ENCODE data around the gene CYP2A13.
"Not testable (repeated sequence)": the region's sequence is repeated elsewhere in the genome, so short reads cannot be mapped to it uniquely, and the experiment has no call there.

Gene CYP2A13

DNA sequence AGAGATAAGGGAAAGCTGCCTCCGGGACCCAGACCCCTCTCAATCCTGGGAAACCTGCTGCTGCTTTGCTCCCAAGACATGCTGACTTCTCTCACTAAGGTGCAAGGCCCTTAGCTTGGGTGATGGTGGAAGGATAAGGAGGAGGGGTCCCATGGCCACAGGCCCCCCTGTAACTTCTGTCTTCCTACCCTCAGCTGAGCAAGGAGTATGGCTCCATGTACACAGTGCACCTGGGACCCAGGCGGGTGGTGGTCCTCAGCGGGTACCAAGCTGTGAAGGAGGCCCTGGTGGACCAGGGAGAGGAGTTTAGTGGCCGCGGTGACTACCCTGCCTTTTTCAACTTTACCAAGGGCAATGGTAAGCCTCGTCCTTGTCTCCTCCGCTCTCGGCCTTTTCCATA, 28.0 kb downstream of the CYP2A13 start:
- DNase-seq (ENCODE audit: low read depth in 3 of 3, low spot score in 1 of 3), result no peak

DNA sequence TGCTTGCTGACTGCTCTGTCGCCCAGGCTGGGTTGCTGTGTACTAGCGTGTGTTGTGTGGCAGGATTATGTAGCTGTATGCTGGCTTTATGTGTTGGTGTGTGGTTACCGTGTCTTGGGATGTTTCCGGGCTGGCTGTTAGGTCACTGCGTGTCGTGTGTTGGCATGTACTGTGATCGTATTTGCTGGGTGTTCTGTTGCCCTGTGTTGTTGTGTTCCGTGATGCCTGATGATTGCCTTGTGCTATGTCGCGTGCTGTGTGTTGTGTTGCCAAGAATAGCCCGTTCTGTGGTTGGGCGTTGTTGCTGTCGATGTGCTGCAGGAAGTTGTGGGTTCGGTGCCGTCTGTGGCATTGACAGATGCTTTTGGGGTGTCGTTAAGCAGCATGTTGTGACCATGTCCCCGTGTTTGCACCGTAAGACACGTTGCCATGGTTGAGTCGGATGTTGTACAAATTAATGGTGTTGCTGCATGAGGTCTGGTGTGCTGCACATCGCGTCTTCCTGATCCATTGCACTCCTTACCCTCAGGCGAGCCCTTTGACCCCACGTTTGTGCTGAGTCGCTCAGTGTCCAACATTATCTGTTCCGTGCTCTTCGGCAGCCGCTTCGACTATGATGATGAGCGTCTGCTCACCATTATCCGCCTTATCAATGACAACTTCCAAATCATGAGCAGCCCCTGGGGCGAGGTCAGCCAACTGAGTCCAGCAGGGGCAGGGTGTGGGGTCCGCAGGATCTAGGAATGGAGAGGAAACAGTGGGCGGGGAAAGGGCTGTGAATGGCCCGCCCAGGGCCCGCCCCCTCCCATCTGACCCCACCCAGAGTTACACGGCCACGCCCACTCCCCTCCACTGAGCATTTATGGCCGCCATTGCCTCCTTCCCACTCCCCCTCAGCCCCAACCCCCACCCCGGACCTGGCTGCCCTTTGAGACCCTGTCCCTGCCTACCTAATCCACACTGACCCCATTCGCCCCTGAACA, 33.0 kb downstream of the CYP2A13 start:
- peak in 2 of 3 donors; percentile 21 to 50 for DNase-seq (ENCODE audit: low read depth in 3 of 3, low spot score in 1 of 3)

DNA sequence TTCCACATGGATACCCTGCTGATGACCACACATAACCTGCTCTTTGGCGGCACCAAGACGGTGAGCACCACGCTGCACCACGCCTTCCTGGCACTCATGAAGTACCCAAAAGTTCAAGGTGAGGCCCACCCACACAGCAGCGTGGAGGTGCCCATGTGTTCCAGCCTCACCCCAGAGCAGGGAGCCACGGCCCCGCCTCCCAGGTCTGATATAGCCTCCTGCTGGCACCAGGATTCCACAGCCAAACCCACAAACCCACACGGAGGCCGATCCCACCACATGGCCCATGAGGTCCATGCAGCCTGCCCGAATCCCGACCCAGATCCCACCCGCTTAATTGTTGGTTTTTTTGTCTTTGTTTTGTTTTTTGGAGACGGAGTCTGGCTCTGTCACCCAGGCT, 34.6 kb downstream of the CYP2A13 start:
- not testable (repeated sequence) for DNase-seq (ENCODE audit: low read depth in 3 of 3, low spot score in 1 of 3)

DNA sequence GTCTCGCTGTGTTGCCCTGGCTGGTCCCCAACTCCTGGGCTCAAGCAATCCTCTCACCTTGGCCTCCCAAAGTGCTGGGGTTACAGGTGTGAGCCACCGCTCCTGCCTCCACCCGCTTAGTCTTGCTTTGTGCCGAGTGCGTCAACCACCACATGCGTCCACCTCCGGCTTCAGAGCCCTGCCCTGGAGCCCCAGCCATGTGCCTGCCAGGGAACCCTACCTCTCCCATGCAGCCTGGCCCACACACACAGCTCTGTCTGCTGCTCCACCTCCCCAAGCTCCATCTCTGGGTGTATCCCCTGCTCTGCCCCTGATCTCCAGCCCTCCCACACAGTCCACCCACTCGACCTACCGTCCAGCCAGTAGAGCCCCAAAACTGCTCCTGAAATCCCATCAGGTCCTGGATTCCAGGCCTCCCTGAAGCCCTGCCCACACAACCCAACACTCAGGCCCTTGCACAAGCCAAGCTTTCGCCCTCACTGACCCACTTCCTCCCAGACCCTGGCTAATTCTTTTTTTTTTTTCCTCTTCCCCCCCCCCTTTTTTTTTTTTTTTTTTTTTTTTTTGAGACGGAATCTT, 35.6 kb downstream of the CYP2A13 start:
- DNase-seq (ENCODE audit: low read depth in 3 of 3, low spot score in 1 of 3), result no peak

DNA sequence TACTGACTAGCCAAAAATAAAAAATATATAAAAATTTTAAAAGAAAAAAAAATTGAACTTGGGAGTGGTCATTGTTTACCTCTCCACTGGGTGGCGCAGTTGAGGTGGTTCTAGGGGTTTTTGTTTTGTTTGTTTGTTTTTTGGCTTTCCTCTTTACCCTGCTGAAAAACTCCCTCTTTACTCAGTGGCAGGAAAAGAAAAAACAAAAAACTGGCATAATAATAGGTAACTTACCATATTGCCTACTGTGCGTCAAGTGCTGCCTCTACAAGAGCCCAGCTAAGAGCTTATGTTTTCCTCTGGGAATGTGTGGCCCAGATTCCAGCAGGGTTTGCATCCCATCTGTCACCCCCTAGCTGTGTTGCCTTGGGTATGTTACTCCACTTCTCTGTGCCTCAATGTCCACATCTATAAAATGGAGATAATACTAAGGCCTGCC, 38.5 kb downstream of the CYP2A13 start:
- peak in 1 of 3 donors; percentile 14 for DNase-seq (ENCODE audit: low read depth in 3 of 3, low spot score in 1 of 3)

DNA sequence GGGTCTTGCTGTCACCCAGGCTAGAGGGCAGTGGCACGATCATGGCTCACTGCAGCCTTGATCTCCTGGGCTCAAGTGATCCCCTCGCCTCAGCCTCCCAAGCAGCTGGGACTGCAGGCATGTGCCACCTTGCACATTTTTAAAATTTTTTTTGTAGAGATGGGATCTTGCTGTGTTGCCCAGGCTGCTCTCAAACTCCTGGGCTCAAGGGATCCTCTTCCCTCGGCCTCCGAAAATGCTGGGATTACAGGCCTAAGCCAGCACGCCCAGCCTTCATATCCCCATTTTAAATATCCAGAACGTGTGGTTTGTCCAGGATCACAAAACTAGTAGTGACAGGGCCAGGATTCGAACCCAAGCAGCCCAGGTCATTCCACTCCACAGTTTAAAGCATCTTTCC, 39.1 kb downstream of the CYP2A13 start:
- not testable (repeated sequence) for DNase-seq (ENCODE audit: low read depth in 3 of 3, low spot score in 1 of 3)

DNA sequence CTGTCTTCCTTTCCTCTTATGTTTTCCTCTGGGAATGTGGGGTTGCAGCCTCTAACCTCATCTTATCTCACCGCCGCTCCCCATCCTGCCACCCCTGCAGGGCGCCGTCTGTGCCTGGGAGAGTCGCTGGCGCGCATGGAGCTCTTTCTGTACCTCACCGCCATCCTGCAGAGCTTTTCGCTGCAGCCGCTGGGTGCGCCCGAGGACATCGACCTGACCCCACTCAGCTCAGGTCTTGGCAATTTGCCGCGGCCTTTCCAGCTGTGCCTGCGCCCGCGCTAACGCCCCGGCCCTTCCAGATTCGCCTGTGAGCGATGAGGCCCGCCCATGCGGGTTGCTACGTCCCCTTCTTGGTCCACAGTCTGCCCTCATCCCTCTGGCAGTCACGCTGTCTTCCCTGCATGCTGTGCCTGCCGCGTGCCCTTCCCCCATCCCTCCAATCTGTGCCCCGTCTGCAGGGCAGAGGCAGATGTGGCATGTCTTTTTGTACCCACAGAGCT, 39.6 kb downstream of the CYP2A13 start:
- DNase-seq (ENCODE audit: low read depth in 3 of 3, low spot score in 1 of 3), result peak; percentile 32 to 83 (median 74)

DNA sequence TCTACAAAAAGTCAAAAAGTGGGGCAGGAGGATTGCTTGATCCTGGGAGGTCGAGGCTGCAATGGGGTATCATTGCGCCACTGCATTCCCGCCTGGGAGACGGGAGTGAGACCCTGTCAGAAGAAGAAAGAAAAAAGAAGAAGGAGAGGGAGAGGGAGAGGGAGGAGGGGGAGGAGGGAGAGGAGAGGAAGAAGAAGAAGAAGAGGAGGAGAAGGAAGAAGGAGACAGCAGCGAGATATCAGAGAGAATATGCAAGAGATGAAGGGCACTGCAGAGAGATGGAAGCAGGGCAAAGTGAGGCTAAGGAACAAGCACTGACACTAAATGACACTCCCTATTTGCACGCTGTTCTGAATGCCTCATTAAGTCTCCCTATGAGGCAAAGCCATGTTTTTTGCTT, 40.4 kb downstream of the CYP2A13 start:
- no peak for DNase-seq (ENCODE audit: low read depth in 3 of 3, low spot score in 1 of 3)

DNA sequence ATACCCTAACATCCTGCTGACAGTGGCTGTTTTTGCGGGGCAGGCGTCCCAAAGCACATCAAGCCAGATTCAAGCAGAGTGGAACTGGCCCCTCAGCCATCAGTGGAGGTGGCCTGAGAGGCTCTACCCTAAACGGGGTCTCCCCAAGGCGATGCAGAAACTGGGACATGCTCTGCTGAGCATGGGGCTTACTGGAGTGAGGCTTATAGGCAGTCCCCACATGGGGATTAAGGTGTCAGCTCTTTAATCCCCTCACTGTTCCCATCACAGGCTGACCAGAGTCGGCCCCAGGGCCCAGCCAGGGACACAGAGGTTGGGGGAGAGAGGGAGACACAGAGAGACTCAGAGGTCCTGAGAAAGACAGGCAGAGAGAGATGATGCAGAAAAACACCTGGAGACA, 42.9 kb downstream of the CYP2A13 start:
- DNase-seq (ENCODE audit: low read depth in 3 of 3, low spot score in 1 of 3), result no peak

DNA sequence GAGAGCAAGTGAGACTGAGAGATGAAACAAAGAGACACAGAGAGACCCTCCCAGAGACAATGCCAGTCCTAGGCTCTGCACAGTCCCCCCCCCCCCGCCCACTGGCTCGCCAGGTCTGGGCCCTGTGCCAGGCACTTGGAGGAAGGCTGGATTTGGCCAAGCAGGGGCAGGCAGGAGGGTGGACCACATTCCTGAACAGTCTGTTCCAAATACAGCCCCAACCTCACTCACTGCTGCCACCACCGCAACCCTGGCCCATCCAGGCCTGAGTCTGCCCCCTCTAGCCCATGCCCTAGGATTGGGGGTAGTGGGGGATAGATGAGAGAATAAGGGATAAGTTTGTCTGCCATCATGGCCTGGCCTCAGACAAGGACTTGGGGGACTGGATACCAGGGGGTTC, 45.0 kb downstream of the CYP2A13 start:
- no peak for DNase-seq (ENCODE audit: low read depth in 3 of 3, low spot score in 1 of 3)

DNA sequence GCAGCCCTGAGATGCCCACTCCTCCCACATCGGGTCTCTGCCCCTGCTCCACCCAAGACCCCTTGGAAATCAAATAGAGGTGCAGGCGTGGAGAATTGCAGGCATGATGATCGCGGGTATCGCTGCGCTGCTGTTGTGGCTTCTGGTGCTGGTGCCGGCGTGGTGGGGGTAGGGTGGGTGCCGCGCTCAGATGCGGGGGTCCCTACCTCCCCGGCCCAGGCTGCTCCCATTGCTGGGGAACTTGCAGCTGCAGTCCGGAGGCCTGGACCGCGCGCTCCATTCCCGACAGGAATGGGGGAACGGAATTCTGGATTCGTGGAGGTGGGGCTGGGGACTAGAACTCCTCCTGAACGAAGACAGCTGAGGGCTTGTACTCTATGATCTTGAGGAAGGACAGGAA, 46.4 kb downstream of the CYP2A13 start:
- no peak for DNase-seq (ENCODE audit: low read depth in 3 of 3, low spot score in 1 of 3)

DNA sequence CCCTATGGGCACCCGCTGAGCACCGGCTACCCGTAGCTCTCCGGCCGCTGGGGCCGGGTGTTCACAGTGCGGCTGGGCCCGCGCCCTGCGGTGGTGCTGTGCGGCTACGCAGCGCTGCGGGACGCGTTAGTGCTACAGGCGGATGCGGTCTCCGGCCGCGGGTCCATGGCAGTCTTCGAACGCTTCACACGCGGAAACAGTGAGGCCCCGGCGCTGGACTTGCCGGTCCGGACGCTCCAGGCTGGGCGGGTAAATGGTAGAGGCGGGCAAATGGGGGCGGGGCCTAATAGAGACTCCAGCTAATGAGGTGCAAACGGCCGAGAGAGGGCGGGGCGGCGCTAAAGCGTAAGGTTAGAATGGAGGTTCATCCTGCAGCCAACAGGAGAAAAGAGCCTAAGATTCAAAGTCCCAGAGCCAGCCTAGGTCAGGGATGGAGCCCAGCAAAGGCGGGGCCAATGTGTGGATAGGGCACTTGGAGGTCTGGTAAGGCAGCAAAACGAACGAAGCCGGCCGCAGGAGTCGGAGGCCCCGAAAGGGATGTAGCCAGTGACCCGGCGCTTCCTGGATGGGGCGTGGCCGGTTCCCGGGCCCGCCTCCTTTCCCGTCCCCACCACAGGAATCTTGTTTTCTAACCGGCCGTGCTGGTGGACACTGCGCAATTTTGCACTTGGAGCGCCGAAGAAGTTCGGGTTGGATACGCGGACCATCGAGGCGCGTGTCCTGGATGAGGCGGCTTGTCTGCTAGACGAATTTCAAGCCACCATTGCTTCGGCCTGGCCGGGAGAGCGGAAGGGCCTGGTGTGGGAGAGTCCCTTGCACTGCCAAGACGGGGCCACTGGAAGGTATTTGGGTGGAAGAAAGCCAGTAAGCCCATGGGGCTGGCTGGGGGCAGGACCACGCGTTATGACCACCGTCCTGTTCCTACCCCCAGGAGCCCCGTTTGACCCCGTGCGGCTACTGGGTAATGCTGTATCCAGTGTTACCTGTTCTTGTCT, 47.4 kb downstream of the CYP2A13 start:
- DNase-seq (ENCODE audit: low read depth in 3 of 3, low spot score in 1 of 3), result not testable (repeated sequence)

DNA sequence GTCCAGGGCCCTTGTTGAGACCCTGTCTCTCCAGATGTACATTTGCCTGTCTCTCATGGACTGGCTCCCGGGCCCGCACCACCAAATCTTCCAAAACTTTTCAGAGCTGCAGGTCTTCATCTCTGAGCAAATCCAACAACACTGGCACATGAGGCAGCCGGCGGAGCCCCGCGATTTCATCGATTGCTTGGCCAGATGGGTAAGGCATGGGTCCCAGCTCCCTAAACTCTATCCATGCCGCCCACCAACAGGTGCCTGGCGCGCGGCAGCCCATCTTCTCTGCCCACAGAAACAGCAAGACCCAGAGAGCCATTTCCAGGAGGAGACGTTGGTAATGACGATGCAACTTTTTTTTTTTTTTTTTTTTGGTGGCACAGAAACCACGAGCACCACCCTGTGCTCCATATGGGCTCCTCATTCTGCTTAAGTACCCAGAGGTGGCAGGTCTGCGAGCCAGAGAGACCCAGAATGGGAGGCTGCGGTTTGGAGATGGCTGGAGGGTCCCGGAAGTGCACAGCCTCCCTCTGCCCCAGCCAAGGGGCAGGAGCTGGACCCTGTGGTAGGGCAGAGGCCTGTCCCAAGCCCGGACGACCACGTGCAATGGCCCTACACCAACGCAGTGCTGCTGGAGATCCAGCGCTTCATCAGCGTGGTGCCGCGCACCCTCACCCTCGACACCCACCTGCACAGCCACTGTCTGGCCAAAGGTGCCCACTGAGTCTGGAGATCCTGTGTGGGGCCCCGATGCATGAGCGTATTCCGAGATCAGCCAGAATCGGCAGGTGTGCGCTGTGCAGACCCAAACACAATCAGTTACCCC, 48.6 kb downstream of the CYP2A13 start:
- no peak for DNase-seq (ENCODE audit: low read depth in 3 of 3, low spot score in 1 of 3)

DNA sequence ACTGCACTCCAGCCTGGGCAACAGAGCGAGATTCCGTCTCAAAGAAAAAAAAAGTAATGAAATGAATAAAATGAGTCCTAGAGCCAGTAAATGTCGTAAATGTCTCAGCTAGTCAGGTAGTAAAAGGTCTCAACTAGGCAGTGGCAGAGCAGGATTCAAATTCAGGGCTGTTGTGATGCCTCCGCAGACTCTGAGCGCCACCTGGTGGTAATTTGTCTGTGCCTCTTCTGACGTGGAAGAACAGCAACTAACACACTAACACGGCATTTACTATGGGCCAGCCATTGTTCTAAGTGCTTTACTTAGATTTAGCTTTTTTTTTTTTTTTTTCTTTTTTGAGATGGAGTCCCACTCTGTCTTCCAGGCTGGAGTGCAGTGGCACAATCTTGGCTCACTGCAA, 56.2 kb downstream of the CYP2A13 start:
- DNase-seq (ENCODE audit: low read depth in 3 of 3, low spot score in 1 of 3), result peak; percentile 65 to 81 (median 76)

Measured in stimulated activated CD4-positive, alpha-beta T cell treated with anti-CD3 and anti-CD28 coated beads, TNF-alpha, amount 100 ng/mL, for 1 hour (primary cell).